Activated T-helper 2 cell treated with anti-CD3 and anti-CD28 coated beads, Interferon-gamma antibody, Interleukin-2, Interleukin-4, amounts not matched to agents 10 μg/mL and 5 μg/mL and 100 μg/mL, durations not matched to agents 14 hours and 24 hours and 36 hours (primary cell): Measurements from ENCODE around the gene AIM2. TPM values are rescaled to one million over a fixed set of nuclear protein-coding genes. Genes with fewer than 3 reads are reported as not detected.
"Not testable (repeated sequence)": the region's sequence is repeated elsewhere in the genome, so short reads cannot be mapped to it uniquely, and the experiment has no call there.

Source experiments
- DNase-seq: peaks from one replicate; pipeline ENCODE4 v3.0.0; 2021; ENCODE audit warnings: low spot score
- H3K27ac Mint-ChIP-seq: one replicate; pipeline ENCODE4 v1.8.0; 2021; ENCODE audit warnings: mixed read lengths
- H3K27me3 Mint-ChIP-seq: one replicate; pipeline ENCODE4 v1.8.0; 2021; ENCODE audit warnings: low read depth, mixed read lengths
- H3K36me3 Mint-ChIP-seq: one replicate; pipeline ENCODE4 v1.8.0; 2021; ENCODE audit warnings: low read depth, mixed read lengths
- H3K4me1 Mint-ChIP-seq: one replicate; pipeline ENCODE4 v1.8.0; 2021; ENCODE audit warnings: low read depth, mixed read lengths
- H3K4me3 Mint-ChIP-seq: one replicate; pipeline ENCODE4 v1.8.0; 2021; ENCODE audit warnings: low read depth, mild to moderate bottlenecking, moderate library complexity, mixed read lengths
- H3K9me3 Mint-ChIP-seq: one replicate; pipeline ENCODE4 v1.8.0; 2021; ENCODE audit warnings: mixed read lengths
- intact Hi-C: fragments of 100-400 bp; cut with micrococcal nuclease; formaldehyde crosslinking; loops from one replicate; pipeline ENCODE4 v1.15.1; 2023
- total RNA-seq: library from RNA; stranded (reverse); gene quantifications from 2 replicates; pipeline ENCODE4 v1.2.3, GENCODE V29; 2022

Gene AIM2
- total RNA-seq, 1 donor from 2014 or later = 109 TPM

- Mint-ChIP-seq H3K9me3 (no peaks in the 10 kb centered on the region), H3K36me3 (peaks cover 85% of the 10 kb centered on the region), H3K27me3 (no peaks in the 10 kb centered on the region), H3K27ac (peak overlapping the region; percentile 80), H3K4me1 (peaks cover 47% of the 10 kb centered on the region), H3K4me3 (peak overlapping the region; percentile 71)
- intact Hi-C loops = loop anchor here (2.0 kb wide), 1 partner anchor 13 kb away; no protein-coding TSS in a partner anchor
- no peak for DNase-seq
Observed at GRCh38 chr1:159067699-159068621, 8.6 kb downstream of the AIM2 start.

GRCh38 chr1:159066108-159066507, 10.5 kb downstream of the AIM2 start:
- intact Hi-C loops = no loop called here
- no peak for DNase-seq
- Mint-ChIP-seq H3K9me3 (no peaks in the 10 kb centered on the region), H3K27ac (no peak overlapping the region), H3K36me3 (peaks cover 82% of the 10 kb centered on the region), H3K4me3 (no peak overlapping the region), H3K27me3 (no peaks in the 10 kb centered on the region), H3K4me1 (peaks cover 38% of the 10 kb centered on the region)

GRCh38 chr1:159065106-159065505, 11.5 kb downstream of the AIM2 start:
- no peaks in the 10 kb centered on the region for H3K9me3 Mint-ChIP-seq
- no peak overlapping the region for H3K4me3 Mint-ChIP-seq
- no peak for DNase-seq
- intact Hi-C loops = no loop called here
- no peak overlapping the region for H3K27ac Mint-ChIP-seq
- H3K36me3 Mint-ChIP-seq = peaks cover 79% of the 10 kb centered on the region
- H3K4me1 Mint-ChIP-seq = peaks cover 36% of the 10 kb centered on the region
- H3K27me3 Mint-ChIP-seq = no peaks in the 10 kb centered on the region

GRCh38 chr1:159058751-159059150, 17.8 kb downstream of the AIM2 start:
- H3K27ac Mint-ChIP-seq = peak overlapping the region; percentile 8
- H3K4me1 Mint-ChIP-seq = peaks cover 29% of the 10 kb centered on the region
- H3K36me3 Mint-ChIP-seq = peaks cover 87% of the 10 kb centered on the region
- H3K9me3 Mint-ChIP-seq = no peaks in the 10 kb centered on the region
- H3K27me3 Mint-ChIP-seq = no peaks in the 10 kb centered on the region
- no peak for DNase-seq
- H3K4me3 Mint-ChIP-seq = no peak overlapping the region
- intact Hi-C loops = no loop called here

- peak overlapping the region; percentile 29 for H3K27ac Mint-ChIP-seq
- H3K9me3 Mint-ChIP-seq = no peaks in the 10 kb centered on the region
- H3K4me3 Mint-ChIP-seq = no peak overlapping the region
- intact Hi-C loops = no loop called here
- H3K27me3 Mint-ChIP-seq = no peaks in the 10 kb centered on the region
- peaks cover 42% of the 10 kb centered on the region for H3K4me1 Mint-ChIP-seq
- peaks cover 89% of the 10 kb centered on the region for H3K36me3 Mint-ChIP-seq
- DNase-seq = no peak
Observed at GRCh38 chr1:159056069-159056698, 20.4 kb downstream of the AIM2 start.

GRCh38 chr1:159055181-159055641, 21.4 kb downstream of the AIM2 start:
- peaks cover 94% of the 10 kb centered on the region for H3K36me3 Mint-ChIP-seq
- H3K27me3 Mint-ChIP-seq = no peaks in the 10 kb centered on the region
- intact Hi-C loops = loop anchor here (2.0 kb wide), 1 partner anchor 14 kb away; no protein-coding TSS in a partner anchor
- peak overlapping the region; percentile 71 for H3K27ac Mint-ChIP-seq
- no peak overlapping the region for H3K4me3 Mint-ChIP-seq
- DNase-seq = no peak
- H3K9me3 Mint-ChIP-seq = no peaks in the 10 kb centered on the region
- peaks cover 46% of the 10 kb centered on the region for H3K4me1 Mint-ChIP-seq

- H3K27ac Mint-ChIP-seq = peak overlapping the region; percentile 60
- H3K4me3 Mint-ChIP-seq = no peak overlapping the region
- intact Hi-C loops = loop anchor here (2.0 kb wide), 1 partner anchor 14 kb away; no protein-coding TSS in a partner anchor
- DNase-seq = no peak
- peaks cover 45% of the 10 kb centered on the region for H3K4me1 Mint-ChIP-seq
- H3K36me3 Mint-ChIP-seq = peaks cover 94% of the 10 kb centered on the region
- H3K9me3 Mint-ChIP-seq = no peaks in the 10 kb centered on the region
- H3K27me3 Mint-ChIP-seq = no peaks in the 10 kb centered on the region
Observed at GRCh38 chr1:159054427-159054826, 22.1 kb downstream of the AIM2 start.

GRCh38 chr1:159051436-159051835, 25.1 kb downstream of the AIM2 start:
- H3K27me3 Mint-ChIP-seq = no peaks in the 10 kb centered on the region
- peaks cover 51% of the 10 kb centered on the region for H3K4me1 Mint-ChIP-seq
- intact Hi-C loops = no loop called here
- H3K9me3 Mint-ChIP-seq = no peaks in the 10 kb centered on the region
- H3K36me3 Mint-ChIP-seq = peaks cover 90% of the 10 kb centered on the region
- no peak for DNase-seq
- peak overlapping the region; percentile 60 for H3K27ac Mint-ChIP-seq
- H3K4me3 Mint-ChIP-seq = no peak overlapping the region

GRCh38 chr1:159046486-159046885, 30.1 kb downstream of the AIM2 start:
- Mint-ChIP-seq H3K27ac (peak overlapping the region; percentile 60), H3K4me1 (peaks cover 45% of the 10 kb centered on the region), H3K36me3 (peaks cover 77% of the 10 kb centered on the region)
- intact Hi-C loops = loop anchor here (1.0 kb wide), 1 partner anchor 34 kb away; no protein-coding TSS in a partner anchor
- not testable (repeated sequence) for H3K9me3 Mint-ChIP-seq, H3K27me3 Mint-ChIP-seq, H3K4me3 Mint-ChIP-seq, DNase-seq

- Mint-ChIP-seq H3K36me3 (peaks cover 77% of the 10 kb centered on the region), H3K4me1 (peaks cover 29% of the 10 kb centered on the region), H3K9me3 (no peaks in the 10 kb centered on the region), H3K27me3 (no peaks in the 10 kb centered on the region), H3K4me3 (no peak overlapping the region), H3K27ac (peak overlapping the region; percentile 39)
- DNase-seq = no peak
- intact Hi-C loops = no loop called here
Observed at GRCh38 chr1:159040893-159041724, 35.5 kb downstream of the AIM2 start.

- Mint-ChIP-seq H3K27ac (no peak overlapping the region), H3K36me3 (peaks cover 79% of the 10 kb centered on the region), H3K4me1 (peaks cover 27% of the 10 kb centered on the region), H3K4me3 (no peak overlapping the region), H3K9me3 (no peaks in the 10 kb centered on the region), H3K27me3 (no peaks in the 10 kb centered on the region)
- DNase-seq = no peak
- intact Hi-C loops = no loop called here
Observed at GRCh38 chr1:159040206-159040605, 36.4 kb downstream of the AIM2 start.

- Mint-ChIP-seq H3K4me1 (peaks cover 40% of the 10 kb centered on the region), H3K4me3 (no peak overlapping the region)
Observed at GRCh38 chr1:159030877-159031447, 45.6 kb downstream of the AIM2 start.

More at GRCh38 chr1:159030877-159031447, 45.6 kb downstream of the AIM2 start:
- DNase-seq = no peak
- Mint-ChIP-seq H3K27me3 (no peaks in the 10 kb centered on the region), H3K9me3 (no peaks in the 10 kb centered on the region), H3K36me3 (peaks cover 98% of the 10 kb centered on the region), H3K27ac (no peak overlapping the region)
- intact Hi-C loops = no loop called here
